PC-3 (cell line): ENCODE measurements around the gene KRT80. TPM values are rescaled to one million over a fixed set of nuclear protein-coding genes. Genes with fewer than 3 reads are reported as not detected.
A peak's percentile ranks its signal among the peaks of the same experiment; 100 is the strongest.

ENCODE experiments used
- ATAC-seq: fragments of 200-7000 bp; cut with Tn5 transposase; 2 replicates; pipeline ENCODE4 v1.9.1; 2020; ENCODE audit warnings: mild to moderate bottlenecking, moderate library complexity
- BruUV-seq: library from RNA; stranded (reverse); fragments of 400-500 nt; replicated peaks from 2 replicates; lab custom pipeline; 2021; lab: Mats Ljungman, UMichigan
- CTCF ChIA-PET: fragments of 300-600 bp; sonication (Branson Sonifier 250); formaldehyde crosslinking; loops from one replicate; lab custom pipeline; 2022; ENCODE audit warnings: antibody characterized with exemption; lab: Charles Lee
- POLR2A ChIA-PET: fragments of 300-600 bp; sonication (Branson Sonifier 250); formaldehyde crosslinking; loops from one replicate; lab custom pipeline; 2022; ENCODE audit warnings: antibody characterized with exemption; ENCODE audit not compliant: unreplicated experiment; lab: Charles Lee
- DNase-seq: peaks from one replicate; pipeline ENCODE4 v3.0.0-alpha.2; 2015
- H2AFZ ChIP-seq: fragments of 300-600 bp; sonication (generic); 2 replicates; pipeline ENCODE4 v1.6.0; 2016; ENCODE audit warnings: antibody characterized with exemption, low read length
- H3F3A ChIP-seq: fragments of 300-600 bp; sonication (generic); one replicate; pipeline ENCODE4 v1.6.0; 2017; ENCODE audit warnings: antibody characterized with exemption, low read length, control low read depth, mild to moderate bottlenecking; ENCODE audit not compliant: unreplicated experiment
- H3K27ac ChIP-seq: fragments of 300-600 bp; sonication (generic); 2 replicates; pipeline ENCODE4 v1.5.1; 2016; ENCODE audit warnings: mild to moderate bottlenecking, low read length
- H3K27me3 ChIP-seq: fragments of 300-600 bp; sonication (generic); 2 replicates; pipeline ENCODE4 v1.6.1; 2016; ENCODE audit warnings: low read length, mixed read lengths
- H3K36me3 ChIP-seq: fragments of 300-600 bp; sonication (generic); 2 replicates; pipeline ENCODE4 v1.6.1; 2016; ENCODE audit warnings: low read depth, mixed run types, low read length, mixed read lengths
- H3K4me1 ChIP-seq: fragments of 300-600 bp; sonication (generic); 2 replicates; pipeline ENCODE4 v1.5.1; 2016; ENCODE audit warnings: low read length; ENCODE audit not compliant: insufficient read depth
- H3K4me2 ChIP-seq: fragments of 300-600 bp; sonication (generic); 2 replicates; pipeline ENCODE4 v1.6.0; 2016; ENCODE audit warnings: low read length
- H3K4me3 ChIP-seq: fragments of 300-600 bp; sonication (generic); 2 replicates; pipeline ENCODE4 v1.5.1; 2016; ENCODE audit warnings: mild to moderate bottlenecking, low read length, mixed read lengths
- H3K79me2 ChIP-seq: fragments of 300-600 bp; sonication (generic); 2 replicates; pipeline ENCODE4 v1.6.1; 2017; ENCODE audit warnings: low read length, mixed read lengths
- H3K9ac ChIP-seq: fragments of 300-600 bp; sonication (generic); 2 replicates; pipeline ENCODE4 v1.6.0; 2016; ENCODE audit warnings: mild to moderate bottlenecking, low read length
- H3K9me2 ChIP-seq: fragments of 300-600 bp; sonication (generic); replicated peaks from 2 replicates; pipeline ENCODE4 v1.6.1; 2016; ENCODE audit warnings: mixed run types, low read length, mixed read lengths
- H3K9me3 ChIP-seq: fragments of 300-600 bp; sonication (generic); 2 replicates; pipeline ENCODE4 v1.6.1; 2016; ENCODE audit warnings: low read length, mixed read lengths
- H4K20me1 ChIP-seq: fragments of 300-600 bp; sonication (generic); 2 replicates; pipeline ENCODE4 v1.6.1; 2016; ENCODE audit warnings: low read length, mixed read lengths
- EZH2 ChIP-seq: fragments of 300-600 bp; sonication (generic); IDR thresholded peaks from one replicate; pipeline ENCODE4 v1.6.1; 2017; ENCODE audit warnings: antibody characterized with exemption, mild to moderate bottlenecking, low read length; ENCODE audit not compliant: unreplicated experiment
- EZH2phosphoT487 ChIP-seq: fragments of 300-600 bp; sonication (generic); IDR thresholded peaks from 2 replicates; pipeline ENCODE4 v1.6.1; 2018; ENCODE audit warnings: mild to moderate bottlenecking, antibody characterized with exemption, low read length, borderline replicate concordance
- intact Hi-C: fragments of 100-400 bp; cut with micrococcal nuclease; formaldehyde crosslinking; loops from 2 replicates; pipeline ENCODE4 v1.9.0; 2023
- total RNA-seq: library from RNA; depleted of rRNA; stranded (reverse); fragments of >200 nt; gene quantifications from 2 replicates; pipeline ENCODE4 v1.2.3, GENCODE V29; 2014
- TF ChIP-seq, protein P1 (sequence below): fragments of 300-600 bp; sonication (generic); conservative IDR thresholded peaks from 2 replicates; pipeline ENCODE4 v1.5.1; 2017; ENCODE audit warnings: antibody characterized with exemption, low read depth, mild to moderate bottlenecking, low read length

Gene KRT80
- total RNA-seq, 1 experiment from 2014 or later, result 19.8 TPM

- CTCF ChIA-PET, result interaction anchor here (0.6 to 0.7 kb wide), 3 partner anchors 48 to 850 kb away, joined by 3 to 7 read pairs (median 4); no protein-coding TSS in a partner anchor
- Histone ChIP-seq H3K27me3 (no peaks in the 10 kb centered on the region), H3K4me1 (peaks cover 64% of the 10 kb centered on the region), H3K9me2 (no peaks in the 10 kb centered on the region), H2AFZ (no peak overlapping the region), H3K27ac (peak overlapping the region; percentile 100), H3K4me2 (no peak overlapping the region), H3K9me3 (no peaks in the 10 kb centered on the region), H3K79me2 (peaks cover 25% of the 10 kb centered on the region), H3K36me3 (no peaks in the 10 kb centered on the region), H4K20me1 (no peaks in the 10 kb centered on the region), H3K4me3 (no peak overlapping the region), H3K9ac (peak overlapping the region; percentile 98), H3F3A (no peaks in the 10 kb centered on the region)
- POLR2A ChIA-PET, result interaction anchor here (0.6 kb wide), 3 partner anchors 95 to 736 kb away, joined by 3 to 12 read pairs (median 3); no protein-coding TSS in a partner anchor
- ATAC-seq (no peak), DNase-seq (no peak)
- no peak for TF ChIP-seq EZH2
- TF ChIP-seq, protein P1, sequence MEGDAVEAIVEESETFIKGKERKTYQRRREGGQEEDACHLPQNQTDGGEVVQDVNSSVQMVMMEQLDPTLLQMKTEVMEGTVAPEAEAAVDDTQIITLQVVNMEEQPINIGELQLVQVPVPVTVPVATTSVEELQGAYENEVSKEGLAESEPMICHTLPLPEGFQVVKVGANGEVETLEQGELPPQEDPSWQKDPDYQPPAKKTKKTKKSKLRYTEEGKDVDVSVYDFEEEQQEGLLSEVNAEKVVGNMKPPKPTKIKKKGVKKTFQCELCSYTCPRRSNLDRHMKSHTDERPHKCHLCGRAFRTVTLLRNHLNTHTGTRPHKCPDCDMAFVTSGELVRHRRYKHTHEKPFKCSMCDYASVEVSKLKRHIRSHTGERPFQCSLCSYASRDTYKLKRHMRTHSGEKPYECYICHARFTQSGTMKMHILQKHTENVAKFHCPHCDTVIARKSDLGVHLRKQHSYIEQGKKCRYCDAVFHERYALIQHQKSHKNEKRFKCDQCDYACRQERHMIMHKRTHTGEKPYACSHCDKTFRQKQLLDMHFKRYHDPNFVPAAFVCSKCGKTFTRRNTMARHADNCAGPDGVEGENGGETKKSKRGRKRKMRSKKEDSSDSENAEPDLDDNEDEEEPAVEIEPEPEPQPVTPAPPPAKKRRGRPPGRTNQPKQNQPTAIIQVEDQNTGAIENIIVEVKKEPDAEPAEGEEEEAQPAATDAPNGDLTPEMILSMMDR, result no peak
- no peak for TF ChIP-seq EZH2phosphoT487
- BruUV-seq, result no TSS peak
- intact Hi-C loops, result loop anchor here (5.0 kb wide), 3 partner anchors 298 to 728 kb away; no protein-coding TSS in a partner anchor
Measured at GRCh38 chr12:52144512-52145227, 47.1 kb downstream of the KRT80 start.

DNA sequence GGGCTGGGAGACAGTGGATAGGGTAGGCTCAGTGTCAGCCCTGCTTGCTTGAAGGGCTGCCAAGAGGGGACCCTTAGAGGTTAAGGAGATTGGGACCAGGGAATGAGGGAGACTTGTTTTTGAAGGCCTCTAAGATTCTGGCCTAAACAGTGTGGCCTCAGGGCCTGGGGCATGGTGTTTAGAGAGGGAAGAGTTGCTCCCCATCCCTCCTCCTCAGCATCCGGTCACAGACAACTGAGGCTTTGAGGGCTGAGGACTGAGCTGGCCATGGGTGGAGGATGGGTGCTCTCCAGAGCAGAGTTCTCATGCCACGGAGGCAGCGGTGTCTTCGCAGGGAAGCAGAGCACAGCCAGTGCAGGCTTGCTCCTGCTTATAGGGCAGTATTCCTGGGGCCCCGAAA lies 49.4 kb downstream of the KRT80 start:
- H4K20me1 ChIP-seq, result no peaks in the 10 kb centered on the region
- BruUV-seq, result no TSS peak
- no peak overlapping the region for H2AFZ ChIP-seq
- peaks cover 41% of the 10 kb centered on the region for H3K4me1 ChIP-seq
- CTCF ChIA-PET, result interaction anchor here (1.1 kb wide), 1 partner anchor 731 kb away, joined by 3 read pairs; no protein-coding TSS in a partner anchor
- ATAC-seq (no peak), DNase-seq (no peak)
- no peak overlapping the region for H3K27ac ChIP-seq
- H3K9ac ChIP-seq, result no peak overlapping the region
- no peaks in the 10 kb centered on the region for H3F3A ChIP-seq
- H3K27me3 ChIP-seq, result no peaks in the 10 kb centered on the region
- POLR2A ChIA-PET, result no interaction called here
- no peaks in the 10 kb centered on the region for H3K36me3 ChIP-seq
- intact Hi-C loops, result loop anchor here (5.0 kb wide), 1 partner anchor 365 kb away; no protein-coding TSS in a partner anchor
- H3K4me3 ChIP-seq, result no peak overlapping the region
- peaks cover 25% of the 10 kb centered on the region for H3K79me2 ChIP-seq
- H3K4me2 ChIP-seq, result no peak overlapping the region
- TF ChIP-seq EZH2 (no peak), EZH2phosphoT487 (no peak)
- TF ChIP-seq, protein P1, result no peak
- H3K9me3 ChIP-seq, result no peaks in the 10 kb centered on the region
- no peaks in the 10 kb centered on the region for H3K9me2 ChIP-seq

GRCh38 chr12:52141875-52142274 lies 49.9 kb downstream of the KRT80 start:
- no peak for ATAC-seq
- Histone ChIP-seq H2AFZ (no peak overlapping the region), H3K9me3 (no peaks in the 10 kb centered on the region), H4K20me1 (no peaks in the 10 kb centered on the region), H3K9ac (no peak overlapping the region), H3K9me2 (no peaks in the 10 kb centered on the region), H3K79me2 (peaks cover 23% of the 10 kb centered on the region), H3K27me3 (no peaks in the 10 kb centered on the region), H3F3A (no peaks in the 10 kb centered on the region), H3K4me1 (peaks cover 38% of the 10 kb centered on the region), H3K4me2 (no peak overlapping the region), H3K4me3 (no peak overlapping the region), H3K36me3 (no peaks in the 10 kb centered on the region), H3K27ac (no peak overlapping the region)
- POLR2A ChIA-PET, result no interaction called here
- no TSS peak for BruUV-seq
- DNase-seq, result no peak
- intact Hi-C loops, result loop anchor here (5.0 kb wide), 1 partner anchor 365 kb away; no protein-coding TSS in a partner anchor
- TF ChIP-seq EZH2 (no peak), EZH2phosphoT487 (no peak)
- TF ChIP-seq, protein P1, result no peak
- CTCF ChIA-PET, result no interaction called here
